RWPE2 (cell line): ENCODE data around the gene ATP6V1G2.

Source experiments
- ATAC-seq: fragments of 200-7000 bp; cut with Tn5 transposase; 3 replicates; pipeline ENCODE4 v1.9.1; 2021; ENCODE audit warnings: low read depth
- DNase-seq: peaks from one replicate; pipeline ENCODE4 v3.0.0-alpha.2; 2020; ENCODE audit warnings: low spot score
- H3K27ac ChIP-seq: fragments of 450-650 bp; 2 replicates; pipeline ENCODE4 v1.5.1; 2017; ENCODE audit warnings: mild to moderate bottlenecking; ENCODE audit not compliant: poor library complexity, severe bottlenecking
- H3K27me3 ChIP-seq: fragments of 250-450 bp; sonication (Bioruptor Pico); 2 replicates; pipeline ENCODE4 v1.5.1; 2021; ENCODE audit warnings: mild to moderate bottlenecking, moderate library complexity; ENCODE audit not compliant: insufficient read depth, poor library complexity, severe bottlenecking
- H3K36me3 ChIP-seq: fragments of 250-450 bp; sonication (Bioruptor Pico); 2 replicates; pipeline ENCODE4 v1.5.1; 2020; ENCODE audit warnings: low read depth, mild to moderate bottlenecking, moderate library complexity
- H3K4me1 ChIP-seq: fragments of 250-450 bp; sonication (Bioruptor Pico); 2 replicates; pipeline ENCODE4 v1.5.1; 2021; ENCODE audit warnings: mild to moderate bottlenecking, moderate library complexity; ENCODE audit not compliant: insufficient read depth, poor library complexity, severe bottlenecking
- H3K4me3 ChIP-seq: fragments of 250-450 bp; sonication (Bioruptor Pico); 2 replicates; pipeline ENCODE4 v1.5.1; 2021; ENCODE audit warnings: mild to moderate bottlenecking, moderate library complexity; ENCODE audit not compliant: severe bottlenecking
- H3K9me3 ChIP-seq: fragments of 250-450 bp; sonication (Bioruptor Pico); 2 replicates; pipeline ENCODE4 v1.5.1; 2021; ENCODE audit warnings: mild to moderate bottlenecking, moderate library complexity; ENCODE audit not compliant: severe bottlenecking
- CTCF ChIP-seq: fragments of 450-650 bp; IDR thresholded peaks from one replicate; pipeline ENCODE4 v1.5.1; 2017; ENCODE audit warnings: mild to moderate bottlenecking, moderate library complexity; ENCODE audit not compliant: poor library complexity, severe bottlenecking

ATP6V1G2 gene

GRCh38 chr6:31547727-31548543, 1.5 kb upstream of the ATP6V1G2 start:
- ATAC-seq (no peak), DNase-seq (no peak)
- Histone ChIP-seq H3K27me3 (no peaks in the 10 kb centered on the region), H3K36me3 (peaks cover 49% of the 10 kb centered on the region), H3K9me3 (no peaks in the 10 kb centered on the region), H3K4me1 (peaks cover 7% of the 10 kb centered on the region), H3K4me3 (peak overlapping the region; percentile 43), H3K27ac (peak overlapping the region; percentile 58)
- TF ChIP-seq CTCF: no peak

- ATAC-seq: peak; percentile 84
- Histone ChIP-seq H3K4me1 (peaks cover 7% of the 10 kb centered on the region), H3K4me3 (peak within 1 kb of the TSS; percentile 43), H3K9me3 (no peaks in the 10 kb centered on the region), H3K27me3 (no peaks in the 10 kb centered on the region), H3K27ac (peak within 1 kb of the TSS; percentile 58), H3K36me3 (peaks cover 47% of the 10 kb centered on the region)
- TF ChIP-seq CTCF: peak; percentile 86
- peak; percentile 94 for DNase-seq
Measured at GRCh38 chr6:31546958-31547726, 734 bp upstream of the ATP6V1G2 start, which contains the start of gene NFKBIL1. NFKBIL1 (plus strand) TSS chr6:31547608; CDS start chr6:31547695, 87 bp downstream.

- no peak for TF ChIP-seq CTCF
- peaks cover 8% of the 10 kb centered on the region for H3K4me1 ChIP-seq
- peaks cover 40% of the 10 kb centered on the region for H3K36me3 ChIP-seq
- H3K4me3 ChIP-seq: no peak overlapping the region
- H3K27ac ChIP-seq: no peak overlapping the region
- ATAC-seq (no peak), DNase-seq (no peak)
- H3K27me3 ChIP-seq: no peaks in the 10 kb centered on the region
- no peaks in the 10 kb centered on the region for H3K9me3 ChIP-seq
Measured at GRCh38 chr6:31545291-31545690, 1.1 kb downstream of the ATP6V1G2 start.

GRCh38 chr6:31544676-31545075, 1.7 kb downstream of the ATP6V1G2 start:
- Histone ChIP-seq H3K27me3 (no peaks in the 10 kb centered on the region), H3K36me3 (peaks cover 40% of the 10 kb centered on the region), H3K9me3 (no peaks in the 10 kb centered on the region), H3K4me3 (no peak overlapping the region), H3K27ac (no peak overlapping the region), H3K4me1 (peaks cover 12% of the 10 kb centered on the region)
- TF ChIP-seq CTCF: no peak
- ATAC-seq (no peak), DNase-seq (no peak)
